Pancreas (tissue), 10 donors: ENCODE results near the gene ADORA2A. TPM values are rescaled to one million over a fixed set of nuclear protein-coding genes. Genes with fewer than 3 reads are reported as not detected.

Experiments used
- ATAC-seq, 4 donors: fragments of 200-7000 bp; cut with Tn5 transposase; one replicate each; pipeline versions ENCODE4 v1.8.0 to v1.9.1; 2020; ENCODE audit warnings: mild to moderate bottlenecking in 4 of 4, moderate library complexity in 4 of 4
- DNase-seq, 6 donors: peaks; one replicate each; pipeline ENCODE4 v3.0.0-alpha.2; 2020
- FAIRE-seq: peaks from 2 replicates; lab custom pipeline; 2012; peaks lifted over from hg19 to GRCh38; lab: Jason Lieb, UNC
- H3K27ac ChIP-seq, 4 donors: fragments of 200-600 bp; sonication (generic); 1 replicate in 3 of 4; 2 replicates in 1 of 4; pipeline versions ENCODE4 v1.5.0 to v1.8.0; 2020
- H3K27me3 ChIP-seq, 4 donors: fragments of 200-600 bp; one replicate each; pipeline ENCODE4 v1.8.0; 2021
- H3K36me3 ChIP-seq, 3 donors: fragments of 200-600 bp; sonication (generic) in 1 of 3; one replicate each; pipeline versions ENCODE4 v1.5.0 to v1.8.0; 2020 to 2021
- H3K4me1 ChIP-seq, 3 donors: fragments of 200-600 bp; one replicate each; pipeline ENCODE4 v1.8.0; 2021
- H3K4me3 ChIP-seq, 4 donors: fragments of 200-600 bp; sonication (generic) in 2 of 4; one replicate each; pipeline versions ENCODE4 v1.5.0 to v1.8.0; 2020 to 2021
- H3K9me3 ChIP-seq, 4 donors: fragments of 200-600 bp; one replicate each; pipeline ENCODE4 v1.8.0; 2021
- WGBS, 2 donors: extraction: QIAGEN DNeasy Blood & Tissue Kit; methylation state at CpG; one replicate each; pipeline ENCODE4 v1.1.7; 2013; 5-methylcytosine and 5-hydroxymethylcytosine counted together
- intact Hi-C, 3 donors: fragments of 100-400 bp; cut with DNase I; formaldehyde crosslinking; loops; one replicate each; pipeline versions ENCODE4 v1.11.1 to v1.14.2; 2022
- polyA plus RNA-seq, 2 donors: library from polyadenylated mRNA; stranded (reverse); fragments of 200-250 nt; gene quantifications; one replicate each; pipeline ENCODE4 v1.2.3, GENCODE V29; 2013
- total RNA-seq, 6 donors: library from RNA; stranded (reverse); fragmentation: NEBNext Ultra II Directional in 4 of 6; extraction: Animal tissue kit (Norgen Biotek cat#: 25700) in 4 of 6; gene quantifications; one replicate each; pipeline versions ENCODE4 v1.2.1 to v1.2.4, GENCODE V29; 2021 to 2023
- TF ChIP-seq, protein P1 (sequence below), 4 donors: fragments of 200-600 bp; sonication (generic) in 3 of 4; IDR thresholded peaks; one replicate each; pipeline versions ENCODE4 v1.5.0 to v1.8.0; 2021; ENCODE audit warnings: antibody characterized with exemption in 4 of 4
- donor health status: healthy with polysubstance abuse.
- donor health status: DM: no; HTN: no; CAD: no; lungs with moderate emphysema.
- donor health status: DM: no; HTN: no; CAD: no.
- donor health status: control.
- donor health status: control.
- donor health status: Bipolar disorder and iron deficiency.
- donor health status: DM: yes; HTN: yes; CAD: no.
- donor health status: DM: no; HTN: no; CAD: no.
- donor health status: DM: no; HTN: no; CAD: no.
- donor health status: DM: yes; HTN: yes; CAD: no.

The ADORA2A gene
- total and polyA plus RNA-seq, 8 donors: 0.85 to 10.4 (median 1.6) TPM

DNA sequence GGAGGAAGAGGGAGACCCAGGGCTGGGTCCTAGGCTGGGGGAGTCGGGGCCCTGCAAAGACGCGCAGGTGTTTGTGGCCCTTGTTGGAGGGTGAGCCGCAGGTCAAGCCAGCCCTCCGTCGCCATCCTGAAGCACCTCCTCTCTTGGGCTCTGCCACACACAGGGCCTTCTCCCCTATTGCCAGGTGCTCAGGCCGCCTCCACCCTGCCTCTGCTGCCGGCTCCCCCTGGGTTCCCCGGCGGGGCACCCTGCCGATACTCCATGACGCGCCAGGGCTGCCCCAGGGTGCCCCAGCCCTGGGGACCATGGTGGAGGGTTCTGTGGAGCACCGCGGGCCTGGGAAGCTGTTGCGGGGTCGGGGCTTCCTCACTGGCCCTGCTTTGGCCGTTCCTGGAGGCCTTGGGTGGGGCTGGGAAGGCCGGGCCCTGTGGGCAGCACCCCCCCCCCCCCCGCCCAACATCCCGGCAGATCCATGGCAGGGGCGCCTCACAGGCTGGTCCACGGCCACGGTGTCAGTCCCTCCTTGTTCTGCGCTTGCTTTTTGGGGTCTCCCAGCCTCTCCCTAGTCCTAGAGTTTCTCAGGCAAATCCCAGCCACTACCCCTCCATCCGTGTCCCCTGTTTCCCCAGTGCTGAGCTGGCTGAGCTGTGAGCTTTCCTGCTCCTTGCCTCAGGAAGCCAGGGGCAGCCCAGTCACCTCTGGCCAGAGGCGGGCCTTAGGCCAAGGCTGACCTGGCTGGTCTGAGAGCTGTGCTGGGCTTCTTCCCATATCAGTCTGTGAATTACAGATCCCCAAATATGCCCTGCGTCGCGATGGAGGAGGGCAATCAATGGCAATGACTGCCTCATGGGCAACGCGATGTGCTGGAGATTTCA lies 2.3 kb upstream of the ADORA2A start:
- FAIRE-seq (no peak), DNase-seq (peak in 2 of 6 donors; percentile 56 to 77), ATAC-seq (no peak)
- Histone ChIP-seq H3K9me3 (no peaks in the 10 kb centered on the region), H3K4me1 (no peaks in the 10 kb centered on the region), H3K27ac (no peak overlapping the region), H3K27me3 (no peaks in the 10 kb centered on the region), H3K36me3 (no peaks in the 10 kb centered on the region), H3K4me3 (peak overlapping the region in 1 of 4 donors; percentile 68)
- WGBS, 2 donors: 81 to 87% methylated on average over 29 to 32 of the region's 32 CpGs
- intact Hi-C loops: loop anchor here in 2 of 3 donors (5.0 kb wide), 3 partner anchors 92 to 102 kb away; no protein-coding TSS in a partner anchor
- TF ChIP-seq, protein P1, sequence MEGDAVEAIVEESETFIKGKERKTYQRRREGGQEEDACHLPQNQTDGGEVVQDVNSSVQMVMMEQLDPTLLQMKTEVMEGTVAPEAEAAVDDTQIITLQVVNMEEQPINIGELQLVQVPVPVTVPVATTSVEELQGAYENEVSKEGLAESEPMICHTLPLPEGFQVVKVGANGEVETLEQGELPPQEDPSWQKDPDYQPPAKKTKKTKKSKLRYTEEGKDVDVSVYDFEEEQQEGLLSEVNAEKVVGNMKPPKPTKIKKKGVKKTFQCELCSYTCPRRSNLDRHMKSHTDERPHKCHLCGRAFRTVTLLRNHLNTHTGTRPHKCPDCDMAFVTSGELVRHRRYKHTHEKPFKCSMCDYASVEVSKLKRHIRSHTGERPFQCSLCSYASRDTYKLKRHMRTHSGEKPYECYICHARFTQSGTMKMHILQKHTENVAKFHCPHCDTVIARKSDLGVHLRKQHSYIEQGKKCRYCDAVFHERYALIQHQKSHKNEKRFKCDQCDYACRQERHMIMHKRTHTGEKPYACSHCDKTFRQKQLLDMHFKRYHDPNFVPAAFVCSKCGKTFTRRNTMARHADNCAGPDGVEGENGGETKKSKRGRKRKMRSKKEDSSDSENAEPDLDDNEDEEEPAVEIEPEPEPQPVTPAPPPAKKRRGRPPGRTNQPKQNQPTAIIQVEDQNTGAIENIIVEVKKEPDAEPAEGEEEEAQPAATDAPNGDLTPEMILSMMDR (IDR thresholded peaks at IDR 0.05): no peak

DNA sequence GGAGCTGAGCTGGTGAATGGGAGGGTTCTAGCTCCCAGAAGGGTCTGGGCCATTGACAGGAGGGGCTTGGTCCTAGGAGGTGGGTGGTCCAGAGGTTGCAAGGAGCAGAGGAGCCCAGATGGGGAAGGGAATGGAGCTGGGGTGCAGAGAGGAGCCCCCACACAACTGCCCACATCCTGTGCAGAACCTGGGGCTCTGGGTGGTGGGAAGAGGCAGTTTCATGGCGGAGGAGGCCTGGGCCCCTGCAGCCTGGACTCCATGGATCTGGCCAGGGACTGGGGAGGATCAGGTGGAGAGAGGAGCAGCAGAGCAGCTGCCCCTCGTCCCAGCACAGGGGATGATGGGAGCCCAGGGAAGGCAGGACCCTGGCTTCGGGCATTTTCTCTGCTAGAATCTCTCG lies 963 bp upstream of the ADORA2A start:
- Histone ChIP-seq H3K27me3 (no peaks in the 10 kb centered on the region), H3K27ac (no peak overlapping the region), H3K4me3 (no peak overlapping the region), H3K36me3 (no peaks in the 10 kb centered on the region), H3K9me3 (no peaks in the 10 kb centered on the region), H3K4me1 (no peaks in the 10 kb centered on the region)
- DNase-seq (peak in 1 of 6 donors; percentile 43), FAIRE-seq (no peak), ATAC-seq (no peak)
- TF ChIP-seq, protein P1 (IDR thresholded peaks at IDR 0.05): no peak
- WGBS, 2 donors: 88 to 93% methylated on average over 3 to 4 of the region's 4 CpGs
- intact Hi-C loops: loop anchor here in 1 of 3 donors (5.0 kb wide), 1 partner anchor 91 kb away; no protein-coding TSS in a partner anchor

DNA sequence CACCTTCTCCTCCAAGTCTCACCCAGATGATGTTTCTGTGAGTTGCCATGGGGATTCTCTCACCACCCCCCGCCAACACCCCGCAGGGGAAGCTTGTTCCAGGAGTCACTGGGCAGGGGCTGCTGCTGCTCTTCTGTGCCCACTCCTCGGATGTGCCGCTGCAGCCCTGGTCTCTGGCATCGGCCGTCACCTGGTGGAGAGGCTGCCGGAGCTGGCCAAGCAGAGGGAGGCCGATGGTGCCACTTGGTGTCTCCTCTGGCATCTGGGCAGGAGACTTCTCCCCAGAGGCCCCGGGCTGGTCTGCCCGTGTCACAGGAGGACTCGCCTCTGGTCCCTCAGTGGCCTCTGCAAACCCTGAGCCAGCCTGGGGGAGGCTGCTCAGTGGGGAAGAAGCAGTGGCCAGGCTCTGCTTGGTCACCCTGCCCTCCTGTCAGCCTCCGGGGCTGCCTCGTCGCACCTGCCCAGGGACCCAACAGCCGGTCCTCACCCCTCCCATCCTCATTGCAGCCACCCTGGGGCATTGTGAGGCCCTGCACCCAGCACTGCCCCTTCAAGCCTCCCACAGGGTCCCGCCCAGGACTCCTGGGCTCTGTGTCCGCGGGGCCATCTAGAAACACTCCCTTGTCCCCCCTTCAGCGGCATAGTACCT lies 424 bp upstream of the ADORA2A start:
- H3K36me3 ChIP-seq: no peaks in the 10 kb centered on the region
- FAIRE-seq (no peak), DNase-seq (peak in 2 of 6 donors; percentile 54 to 77), ATAC-seq (no peak)
- 90 to 93% methylated on average over 19 of the region's 19 CpGs for WGBS, 2 donors
- TF ChIP-seq, protein P1 (IDR thresholded peaks at IDR 0.05): no peak
- H3K4me1 ChIP-seq: no peaks in the 10 kb centered on the region
- no peak overlapping the region for H3K4me3 ChIP-seq
- no peak overlapping the region for H3K27ac ChIP-seq
- no peaks in the 10 kb centered on the region for H3K27me3 ChIP-seq
- intact Hi-C loops: loop anchor here in 1 of 3 donors (5.0 kb wide), 1 partner anchor 90 kb away; no protein-coding TSS in a partner anchor
- no peaks in the 10 kb centered on the region for H3K9me3 ChIP-seq

DNA sequence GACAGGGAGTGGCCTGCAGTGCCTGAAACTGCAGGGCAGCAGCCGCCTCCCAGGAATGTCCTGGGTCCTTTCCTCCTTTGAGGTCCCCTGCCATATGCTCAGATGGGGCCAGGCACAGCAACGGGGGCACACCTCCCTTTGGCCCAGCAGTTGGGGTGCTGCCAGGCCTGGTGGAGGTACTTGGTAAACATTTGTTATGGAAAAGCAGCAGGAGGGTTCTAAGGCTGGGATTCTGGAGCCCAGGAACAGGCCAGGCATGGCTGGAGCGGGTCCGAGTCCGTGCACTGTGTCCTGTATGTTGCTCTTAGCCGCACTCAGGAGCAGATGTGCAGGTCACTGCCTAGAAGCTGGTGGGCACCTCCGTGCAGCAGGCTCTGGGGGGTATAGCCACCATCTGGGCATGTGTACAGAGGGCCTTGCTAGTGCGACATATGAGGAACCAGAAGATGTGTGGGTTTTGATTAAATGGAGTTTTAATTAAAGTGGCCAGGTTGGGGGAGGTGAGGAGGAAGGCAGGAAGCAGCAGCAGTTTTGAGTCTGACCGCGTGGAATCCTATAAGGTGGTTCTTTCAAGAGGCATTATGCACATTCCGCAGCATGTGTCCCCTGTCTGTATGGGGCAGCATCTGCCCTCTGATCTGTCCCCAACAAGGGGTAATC lies 1.5 kb downstream of the ADORA2A start:
- TF ChIP-seq, protein P1 (IDR thresholded peaks at IDR 0.05): no peak
- ATAC-seq: peak in 1 of 4 donors; percentile 15
- DNase-seq: no peak
- Histone ChIP-seq H3K36me3 (no peaks in the 10 kb centered on the region), H3K4me1 (no peaks in the 10 kb centered on the region), H3K27ac (no peak overlapping the region), H3K9me3 (no peaks in the 10 kb centered on the region), H3K27me3 (no peaks in the 10 kb centered on the region), H3K4me3 (no peak overlapping the region)
- FAIRE-seq: no peak
- WGBS, 2 donors: 81 to 82% methylated on average over 11 of the region's 11 CpGs
- intact Hi-C loops: loop anchor here in 1 of 3 donors (5.0 kb wide), 1 partner anchor 88 kb away; no protein-coding TSS in a partner anchor
